Measurements from ENCODE around the gene SP5.

- TF ChIP-seq POLR2AphosphoS5 (IDR thresholded peaks at IDR 0.05; ENCODE audit: insufficient read depth, low read depth, low read length) (no peak), CTCF (IDR thresholded peaks at IDR 0.05; ENCODE audit: extremely low read depth in 1 of 2, insufficient read depth in 1 of 2, low read depth in 1 of 2, low read length in 2 of 2) (no peak), EZH2 (IDR thresholded peaks at IDR 0.05; ENCODE audit: borderline replicate concordance, low read depth, low read length, severe bottlenecking) (no peak), POLR2A (IDR thresholded peaks at IDR 0.05; ENCODE audit: low read depth, low read length) (no peak), MAX (IDR thresholded peaks at IDR 0.05; ENCODE audit: insufficient read depth, insufficient read length) (no peak), JUN (IDR thresholded peaks at IDR 0.05; ENCODE audit: borderline replicate concordance, insufficient read depth, insufficient read length, low read depth) (no peak), FOS (IDR thresholded peaks at IDR 0.05; ENCODE audit: borderline replicate concordance, insufficient read depth, low read length) (no peak)
Measured at GRCh38 chr2:170742896-170743529, 27.9 kb downstream of the SP5 start.

All from endothelial cell of umbilical vein (primary cell).